Measurements from ENCODE around the gene GPI.

- TF ChIP-seq HDAC1 (IDR thresholded peaks at IDR 0.05) (no peak), UBTF (IDR thresholded peaks at IDR 0.05; ENCODE audit: borderline replicate concordance in 1 of 2, low read depth in 2 of 2, low read length in 2 of 2) (no peak), EP300 (IDR thresholded peaks at IDR 0.05; ENCODE audit: low read length) (no peak), ZNF707 (CRISPR knock-in tag; conservative IDR thresholded peaks at IDR 0.05) (no peak), ZNF24 (IDR thresholded peaks at IDR 0.05) (no peak), CEBPB (tag; IDR thresholded peaks at IDR 0.05) (no peak), REST (IDR thresholded peaks at IDR 0.05; ENCODE audit: borderline replicate concordance) (no peak), REST (CRISPR knock-in tag; IDR thresholded peaks at IDR 0.05; ENCODE audit: low read depth) (no peak), ZNF124 (CRISPR knock-in tag; IDR thresholded peaks at IDR 0.05) (no peak), FIP1L1 (IDR thresholded peaks at IDR 0.05; ENCODE audit: low read depth, low read length, poor library complexity, severe bottlenecking) (no peak), TCF3 (CRISPR knock-in tag; IDR thresholded peaks at IDR 0.05) (no peak), HMGXB4 (CRISPR knock-in tag; IDR thresholded peaks at IDR 0.05) (no peak)
Measured at GRCh38 chr19:34337739-34338138, 27.3 kb upstream of the GPI start.

Measured in K562 (cell line).